Parathyroid adenoma (tissue), 2 donors: Measurements from ENCODE around the gene PRICKLE1.

Source experiments
- H2AFZ ChIP-seq: fragments of 300-600 bp; sonication (generic); one replicate; pipeline ENCODE4 v1.7.0; 2017; ENCODE audit warnings: antibody characterized with exemption, mild to moderate bottlenecking
- H3K27ac ChIP-seq: fragments of 300-600 bp; sonication (generic); one replicate; pipeline ENCODE4 v1.7.0; 2017
- H3K27me3 ChIP-seq: fragments of 300-600 bp; sonication (generic); one replicate; pipeline ENCODE4 v1.7.0; 2017; ENCODE audit warnings: low read length; ENCODE audit not compliant: control insufficient read depth, insufficient read depth
- H3K36me3 ChIP-seq: fragments of 300-600 bp; sonication (generic); one replicate; pipeline ENCODE4 v1.7.0; 2017; ENCODE audit warnings: low read length; ENCODE audit not compliant: control insufficient read depth, insufficient read depth
- H3K4me1 ChIP-seq: fragments of 300-600 bp; sonication (generic); one replicate; pipeline ENCODE4 v1.7.0; 2017; ENCODE audit warnings: control low read depth
- H3K4me2 ChIP-seq: fragments of 300-600 bp; sonication (generic); one replicate; pipeline ENCODE4 v1.7.0; 2017; ENCODE audit warnings: low read length
- H3K4me3 ChIP-seq: fragments of 300-600 bp; sonication (generic); one replicate; pipeline ENCODE4 v1.7.0; 2017; ENCODE audit warnings: low read depth, low read length
- H3K79me2 ChIP-seq: fragments of 300-600 bp; sonication (generic); one replicate; pipeline ENCODE4 v1.7.0; 2017; ENCODE audit warnings: control low read depth
- H3K9ac ChIP-seq: fragments of 300-600 bp; sonication (generic); one replicate; pipeline ENCODE4 v1.7.0; 2017; ENCODE audit warnings: mild to moderate bottlenecking
- H3K9me3 ChIP-seq: fragments of 300-600 bp; sonication (generic); one replicate; pipeline ENCODE4 v1.7.0; 2017; ENCODE audit warnings: low read length; ENCODE audit not compliant: control insufficient read depth
- CTCF ChIP-seq: fragments of 300-600 bp; sonication (generic); IDR thresholded peaks from one replicate; pipeline ENCODE4 v1.7.0; 2017; ENCODE audit warnings: antibody characterized with exemption, mild to moderate bottlenecking
- donor health status: primary hyperparathyroidism.

Gene PRICKLE1

GRCh38 chr12:42473561-42473960 is 116.0 kb downstream of the PRICKLE1 start:
- no peak overlapping the region for H3K4me3 ChIP-seq
- no peaks in the 10 kb centered on the region for H3K27me3 ChIP-seq
- H3K4me1 ChIP-seq: no peaks in the 10 kb centered on the region
- no peak for TF ChIP-seq CTCF
- H3K36me3 ChIP-seq: no peaks in the 10 kb centered on the region
- no peaks in the 10 kb centered on the region for H3K9me3 ChIP-seq
- no peak overlapping the region for H3K9ac ChIP-seq
- no peaks in the 10 kb centered on the region for H3K79me2 ChIP-seq
- no peak overlapping the region for H3K27ac ChIP-seq
- H3K4me2 ChIP-seq: no peak overlapping the region
- no peak overlapping the region for H2AFZ ChIP-seq

- Histone ChIP-seq H2AFZ (no peak overlapping the region), H3K9me3 (no peaks in the 10 kb centered on the region), H3K9ac (no peak overlapping the region), H3K79me2 (no peaks in the 10 kb centered on the region), H3K4me3 (no peak overlapping the region), H3K27me3 (no peaks in the 10 kb centered on the region), H3K4me1 (no peaks in the 10 kb centered on the region), H3K4me2 (no peak overlapping the region), H3K27ac (no peak overlapping the region), H3K36me3 (no peaks in the 10 kb centered on the region)
- no peak for TF ChIP-seq CTCF
Measured at GRCh38 chr12:42473130-42473529, 116.4 kb downstream of the PRICKLE1 start.

GRCh38 chr12:42472376-42472775 is 117.2 kb downstream of the PRICKLE1 start:
- no peak overlapping the region for H3K27ac ChIP-seq
- H3K9ac ChIP-seq: no peak overlapping the region
- no peak overlapping the region for H3K4me2 ChIP-seq
- H3K4me1 ChIP-seq: no peaks in the 10 kb centered on the region
- TF ChIP-seq CTCF: no peak
- H3K27me3 ChIP-seq: no peaks in the 10 kb centered on the region
- no peaks in the 10 kb centered on the region for H3K9me3 ChIP-seq
- no peaks in the 10 kb centered on the region for H3K79me2 ChIP-seq
- no peak overlapping the region for H2AFZ ChIP-seq
- no peak overlapping the region for H3K4me3 ChIP-seq
- no peaks in the 10 kb centered on the region for H3K36me3 ChIP-seq

GRCh38 chr12:42469355-42470175 is 120.0 kb downstream of the PRICKLE1 start:
- H3K4me2 ChIP-seq: no peak overlapping the region
- no peaks in the 10 kb centered on the region for H3K36me3 ChIP-seq
- H2AFZ ChIP-seq: no peak overlapping the region
- H3K9ac ChIP-seq: no peak overlapping the region
- TF ChIP-seq CTCF: no peak
- H3K9me3 ChIP-seq: no peaks in the 10 kb centered on the region
- H3K27ac ChIP-seq: no peak overlapping the region
- no peaks in the 10 kb centered on the region for H3K79me2 ChIP-seq
- H3K27me3 ChIP-seq: no peaks in the 10 kb centered on the region
- no peaks in the 10 kb centered on the region for H3K4me1 ChIP-seq
- H3K4me3 ChIP-seq: no peak overlapping the region

GRCh38 chr12:42468921-42469320 is 120.6 kb downstream of the PRICKLE1 start:
- H3K27ac ChIP-seq: no peak overlapping the region
- H3K4me1 ChIP-seq: no peaks in the 10 kb centered on the region
- no peak overlapping the region for H3K4me2 ChIP-seq
- no peak overlapping the region for H3K4me3 ChIP-seq
- no peak overlapping the region for H2AFZ ChIP-seq
- no peaks in the 10 kb centered on the region for H3K79me2 ChIP-seq
- H3K27me3 ChIP-seq: no peaks in the 10 kb centered on the region
- H3K9ac ChIP-seq: no peak overlapping the region
- TF ChIP-seq CTCF: no peak
- no peaks in the 10 kb centered on the region for H3K9me3 ChIP-seq
- no peaks in the 10 kb centered on the region for H3K36me3 ChIP-seq
